PFSK-1 (cell line): Measurements from ENCODE around the gene KRTAP10-6. TPM values are rescaled to one million over a fixed set of nuclear protein-coding genes. Genes with fewer than 3 reads are reported as not detected.

Experiments
- FOXP2 ChIP-seq: optimal IDR thresholded peaks from 2 replicates; pipeline ENCODE3; 2011; ENCODE audit warnings: borderline replicate concordance, control low read depth, inconsistent platforms; ENCODE audit not compliant: insufficient read depth; ENCODE audit errors: extremely low read length, extremely low read depth
- POLR2AphosphoS5 ChIP-seq: IDR thresholded peaks from 2 replicates; pipeline ENCODE4 v1.6.1; 2012; ENCODE audit warnings: low read depth, mild to moderate bottlenecking, control low read depth, low read length, moderate library complexity
- SIN3A ChIP-seq: IDR thresholded peaks from 2 replicates; pipeline ENCODE4 v1.6.1; 2012; ENCODE audit warnings: mild to moderate bottlenecking, low read length, moderate library complexity, borderline replicate concordance; ENCODE audit not compliant: insufficient read depth
- TAF1 ChIP-seq: IDR thresholded peaks from 2 replicates; pipeline ENCODE4 v1.6.1; 2012; ENCODE audit warnings: low read length, control low read depth, borderline replicate concordance; ENCODE audit not compliant: insufficient read depth
- polyA plus RNA-seq: library from polyadenylated mRNA; unstranded; fragments of >200 nt; gene quantifications from one replicate; pipeline ENCODE4 v1.2.1, GENCODE V29; 2012; ENCODE audit warnings: low read depth, missing spikeins; ENCODE audit not compliant: insufficient read length
- TF ChIP-seq, protein P1 (sequence below), 2 experiments: IDR thresholded peaks; 2 replicates each; pipeline versions ENCODE4 v1.6.1 to v1.8.0; 2011 to 2012; ENCODE audit warnings: low read depth in 2 of 2, low read length in 2 of 2, control low read depth in 1 of 2, inconsistent platforms in 1 of 2, mild to moderate bottlenecking in 1 of 2, moderate library complexity in 1 of 2; ENCODE audit not compliant: insufficient read depth in 1 of 2

The KRTAP10-6 gene, protein sequence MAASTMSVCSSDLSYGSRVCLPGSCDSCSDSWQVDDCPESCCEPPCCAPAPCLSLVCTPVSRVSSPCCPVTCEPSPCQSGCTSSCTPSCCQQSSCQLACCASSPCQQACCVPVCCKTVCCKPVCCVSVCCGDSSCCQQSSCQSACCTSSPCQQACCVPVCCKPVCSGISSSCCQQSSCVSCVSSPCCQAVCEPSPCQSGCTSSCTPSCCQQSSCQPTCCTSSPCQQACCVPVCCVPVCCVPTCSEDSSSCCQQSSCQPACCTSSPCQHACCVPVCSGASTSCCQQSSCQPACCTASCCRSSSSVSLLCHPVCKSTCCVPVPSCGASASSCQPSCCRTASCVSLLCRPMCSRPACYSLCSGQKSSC
- polyA plus RNA-seq = not detected

DNA sequence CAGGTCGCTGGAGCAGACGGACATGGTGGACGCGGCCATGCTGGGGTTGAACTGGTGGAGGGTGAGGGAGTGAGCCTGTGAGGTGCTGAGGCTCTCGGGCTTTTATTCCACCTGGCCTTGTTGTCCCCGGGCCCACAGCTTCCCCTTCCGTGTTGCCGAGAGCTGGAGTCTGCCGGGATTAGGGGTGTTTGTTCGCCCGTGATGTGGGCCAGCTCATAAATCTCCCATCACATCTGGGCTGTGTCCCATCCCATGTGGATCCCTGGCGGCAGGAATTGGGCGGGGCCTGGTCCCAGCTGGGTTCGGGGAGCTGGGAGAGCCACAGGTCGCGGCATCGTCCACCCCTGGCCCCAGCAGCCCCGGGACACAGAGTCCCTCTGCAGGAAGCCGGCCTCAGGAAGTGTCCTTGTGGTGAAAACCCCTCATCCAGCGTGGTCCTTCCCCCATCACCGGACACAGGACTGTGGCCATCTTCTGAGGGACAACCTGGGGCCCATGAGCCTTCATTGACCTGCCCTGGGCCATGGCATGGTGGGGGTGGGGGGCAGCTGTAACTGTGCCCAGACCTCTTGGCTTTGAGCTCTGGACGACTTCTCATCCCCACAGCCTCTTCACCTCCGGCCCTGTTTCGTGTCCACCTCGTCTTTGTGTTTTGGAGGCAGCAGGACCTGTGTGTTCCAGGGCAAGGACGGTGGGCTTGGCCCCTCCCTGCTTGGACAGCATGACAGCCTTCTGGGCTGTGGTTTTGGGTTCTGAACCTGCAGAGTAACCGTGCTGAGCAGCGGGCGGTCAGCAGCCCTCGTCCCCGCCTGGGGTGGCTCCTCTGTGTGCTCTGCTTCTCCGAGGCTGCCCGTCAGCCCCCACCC, at the start of gene KRTAP10-6:
Gene KRTAP10-6 (minus strand): TSS at position 60 of the 866 bp plus-strand sequence. CDS start 21 bp downstream, at position 39.
- TF ChIP-seq, protein P1, sequence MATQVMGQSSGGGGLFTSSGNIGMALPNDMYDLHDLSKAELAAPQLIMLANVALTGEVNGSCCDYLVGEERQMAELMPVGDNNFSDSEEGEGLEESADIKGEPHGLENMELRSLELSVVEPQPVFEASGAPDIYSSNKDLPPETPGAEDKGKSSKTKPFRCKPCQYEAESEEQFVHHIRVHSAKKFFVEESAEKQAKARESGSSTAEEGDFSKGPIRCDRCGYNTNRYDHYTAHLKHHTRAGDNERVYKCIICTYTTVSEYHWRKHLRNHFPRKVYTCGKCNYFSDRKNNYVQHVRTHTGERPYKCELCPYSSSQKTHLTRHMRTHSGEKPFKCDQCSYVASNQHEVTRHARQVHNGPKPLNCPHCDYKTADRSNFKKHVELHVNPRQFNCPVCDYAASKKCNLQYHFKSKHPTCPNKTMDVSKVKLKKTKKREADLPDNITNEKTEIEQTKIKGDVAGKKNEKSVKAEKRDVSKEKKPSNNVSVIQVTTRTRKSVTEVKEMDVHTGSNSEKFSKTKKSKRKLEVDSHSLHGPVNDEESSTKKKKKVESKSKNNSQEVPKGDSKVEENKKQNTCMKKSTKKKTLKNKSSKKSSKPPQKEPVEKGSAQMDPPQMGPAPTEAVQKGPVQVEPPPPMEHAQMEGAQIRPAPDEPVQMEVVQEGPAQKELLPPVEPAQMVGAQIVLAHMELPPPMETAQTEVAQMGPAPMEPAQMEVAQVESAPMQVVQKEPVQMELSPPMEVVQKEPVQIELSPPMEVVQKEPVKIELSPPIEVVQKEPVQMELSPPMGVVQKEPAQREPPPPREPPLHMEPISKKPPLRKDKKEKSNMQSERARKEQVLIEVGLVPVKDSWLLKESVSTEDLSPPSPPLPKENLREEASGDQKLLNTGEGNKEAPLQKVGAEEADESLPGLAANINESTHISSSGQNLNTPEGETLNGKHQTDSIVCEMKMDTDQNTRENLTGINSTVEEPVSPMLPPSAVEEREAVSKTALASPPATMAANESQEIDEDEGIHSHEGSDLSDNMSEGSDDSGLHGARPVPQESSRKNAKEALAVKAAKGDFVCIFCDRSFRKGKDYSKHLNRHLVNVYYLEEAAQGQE (IDR thresholded peaks at IDR 0.05; ENCODE audit: insufficient read depth in 1 of 2, low read depth in 2 of 2, low read length in 2 of 2) = no peak
- no peak for TF ChIP-seq FOXP2
- TF ChIP-seq POLR2AphosphoS5 = no peak
- no peak for TF ChIP-seq SIN3A
- TF ChIP-seq TAF1 = no peak

DNA sequence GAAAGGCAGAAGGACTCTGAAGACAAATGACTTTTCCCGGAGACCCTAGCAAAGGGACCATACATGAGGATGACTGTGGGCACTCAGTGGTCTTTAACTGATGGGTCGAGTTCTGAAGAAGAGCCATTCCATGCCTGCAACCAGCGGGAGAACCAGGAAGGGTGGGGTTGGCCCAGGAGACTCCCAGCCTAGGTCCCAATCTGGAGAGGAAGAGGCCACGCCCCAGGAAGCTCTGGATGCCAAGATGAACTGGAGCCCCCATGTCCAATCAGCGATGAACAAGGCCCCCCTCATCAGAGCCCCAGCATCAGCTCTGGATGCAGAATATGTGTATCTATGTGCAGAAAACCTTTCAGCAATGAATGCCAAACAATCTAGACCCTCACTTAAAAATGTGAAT, 48.5 kb upstream of the KRTAP10-6 start:
- TF ChIP-seq POLR2AphosphoS5 = no peak
- no peak for TF ChIP-seq FOXP2
- no peak for TF ChIP-seq SIN3A
- TF ChIP-seq TAF1 = no peak
- TF ChIP-seq, protein P1 (IDR thresholded peaks at IDR 0.05; ENCODE audit: insufficient read depth in 1 of 2, low read depth in 2 of 2, low read length in 2 of 2) = no peak

DNA sequence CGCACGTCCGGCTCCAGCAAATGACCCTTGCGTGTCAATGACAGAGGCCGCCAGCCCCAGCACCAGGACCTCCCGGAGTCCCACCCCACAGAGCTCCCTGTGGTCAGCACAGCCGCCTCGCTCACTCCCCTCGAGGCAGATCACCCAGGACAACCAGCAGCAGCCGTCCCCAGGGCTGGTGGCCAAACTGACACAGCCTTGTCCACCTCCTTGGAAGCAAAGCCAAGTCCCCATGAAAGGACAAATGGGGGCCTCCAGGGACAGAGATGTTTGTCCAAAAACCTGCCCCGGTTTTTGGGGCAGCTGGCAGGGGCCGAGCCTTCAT, 47.0 kb upstream of the KRTAP10-6 start:
- no peak for TF ChIP-seq POLR2AphosphoS5
- no peak for TF ChIP-seq SIN3A
- TF ChIP-seq TAF1 = no peak
- no peak for TF ChIP-seq FOXP2
- TF ChIP-seq, protein P1 (IDR thresholded peaks at IDR 0.05; ENCODE audit: insufficient read depth in 1 of 2, low read depth in 2 of 2, low read length in 2 of 2) = no peak

DNA sequence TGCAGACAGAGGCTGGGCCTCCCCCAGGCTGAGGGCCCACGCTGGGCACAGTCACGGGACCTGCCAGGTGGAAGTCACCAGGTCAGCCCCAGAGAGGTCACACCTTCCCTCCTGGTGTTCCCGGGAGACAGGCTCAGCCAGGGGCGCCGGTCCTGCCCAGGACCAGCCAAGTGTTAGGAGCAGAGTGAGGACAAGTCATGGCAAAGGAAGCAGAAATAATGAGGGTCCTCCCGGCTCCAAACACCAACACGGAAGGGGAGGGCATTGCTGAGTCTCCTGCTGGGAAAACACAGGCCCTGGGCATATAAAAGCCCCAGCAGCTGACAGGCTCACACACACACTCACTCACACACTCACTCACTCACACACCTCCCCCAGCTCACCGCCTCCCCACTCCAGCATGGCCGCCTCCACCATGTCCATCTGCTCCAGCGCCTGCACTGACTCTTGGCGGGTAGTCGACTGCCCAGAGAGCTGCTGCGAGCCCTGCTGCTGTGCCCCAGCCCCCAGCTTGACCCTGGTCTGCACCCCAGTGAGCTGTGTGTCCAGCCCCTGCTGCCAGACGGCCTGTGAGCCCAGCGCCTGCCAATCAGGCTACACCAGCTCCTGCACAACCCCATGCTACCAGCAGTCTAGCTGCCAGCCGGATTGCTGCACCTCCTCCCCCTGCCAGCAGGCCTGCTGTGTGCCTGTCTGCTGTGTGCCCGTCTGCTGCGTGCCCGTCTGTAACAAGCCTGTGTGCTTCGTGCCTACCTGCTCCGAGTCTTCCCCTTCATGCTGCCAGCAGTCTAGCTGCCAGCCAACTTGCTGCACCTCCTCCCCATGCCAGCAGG, 44.9 kb upstream of the KRTAP10-6 start, which contains the start of gene KRTAP10-10:
Gene KRTAP10-10 (plus strand): TSS at position 339 of the 833 bp plus-strand sequence. CDS start 62 bp downstream, at position 401.
- TF ChIP-seq POLR2AphosphoS5 (no peak), SIN3A (no peak), TAF1 (no peak), FOXP2 (no peak)
- TF ChIP-seq, protein P1 (IDR thresholded peaks at IDR 0.05; ENCODE audit: insufficient read depth in 1 of 2, low read depth in 2 of 2, low read length in 2 of 2) = no peak
